Neuronal stem cell (in vitro differentiated cells): Measurements from ENCODE around the gene ATP8B4.

Experiments used
- DNase-seq: peaks from one replicate; pipeline ENCODE4 v3.0.0-alpha.2; 2013; ENCODE audit warnings: low spot score
- H2AFZ ChIP-seq: one replicate; pipeline ENCODE4 v1.6.1; 2013; ENCODE audit warnings: mild to moderate bottlenecking, low read length, inconsistent platforms
- H2AK5ac ChIP-seq: 2 replicates; pipeline ENCODE4 v1.6.1; 2013; ENCODE audit warnings: low read depth, mild to moderate bottlenecking, inconsistent platforms, low read length, moderate library complexity, mixed read lengths
- H2BK120ac ChIP-seq: 2 replicates; pipeline ENCODE4 v1.6.1; 2013; ENCODE audit warnings: low read depth, mild to moderate bottlenecking, inconsistent platforms, low read length, moderate library complexity, mixed read lengths
- H2BK12ac ChIP-seq: one replicate; pipeline ENCODE4 v1.6.1; 2013; ENCODE audit warnings: low read length, inconsistent platforms
- H2BK15ac ChIP-seq: 2 replicates; pipeline ENCODE4 v1.6.1; 2013; ENCODE audit warnings: mild to moderate bottlenecking, low read length, inconsistent platforms, mixed read lengths
- H2BK5ac ChIP-seq: one replicate; pipeline ENCODE4 v1.6.1; 2013; ENCODE audit warnings: inconsistent platforms, mild to moderate bottlenecking, low read length, moderate library complexity
- H3K14ac ChIP-seq: one replicate; pipeline ENCODE4 v1.6.1; 2013; ENCODE audit warnings: low read length, inconsistent platforms
- H3K18ac ChIP-seq: 2 replicates; pipeline ENCODE4 v1.6.1; 2013; ENCODE audit warnings: low read length, inconsistent platforms
- H3K23ac ChIP-seq: 2 replicates; pipeline ENCODE4 v1.6.1; 2013; ENCODE audit warnings: low read depth, mild to moderate bottlenecking, mixed read lengths, low read length, inconsistent platforms; ENCODE audit not compliant: poor library complexity
- H3K27ac ChIP-seq: replicated peaks from 3 replicates; pipeline ENCODE4 v1.5.1; 2013; ENCODE audit warnings: low read length, inconsistent platforms
- H3K27me3 ChIP-seq, 3 experiments: 2 replicates each; pipeline ENCODE4 v1.6.1; 2013; ENCODE audit warnings: low read length in 3 of 3, mild to moderate bottlenecking in 2 of 3, inconsistent platforms in 1 of 3, low read depth in 1 of 3, mixed read lengths in 1 of 3, moderate library complexity in 1 of 3; ENCODE audit not compliant: control insufficient read depth in 3 of 3, insufficient read depth in 3 of 3
- H3K36me3 ChIP-seq, 2 donors: replicated peaks in 1 of 2; 2 replicates each; pipeline ENCODE4 v1.6.1; 2013; ENCODE audit warnings: low read length in 2 of 2; ENCODE audit not compliant: control insufficient read depth in 2 of 2, insufficient read depth in 2 of 2
- H3K4ac ChIP-seq: 2 replicates; pipeline ENCODE4 v1.6.1; 2013; ENCODE audit warnings: inconsistent platforms, mild to moderate bottlenecking, low read length, moderate library complexity
- H3K4me1 ChIP-seq, 2 donors: 1 replicate in 1 of 2; 2 replicates in 1 of 2; pipeline ENCODE4 v1.6.1; 2013; ENCODE audit warnings: low read length in 2 of 2, low read depth in 1 of 2; ENCODE audit not compliant: control insufficient read depth in 2 of 2, insufficient read depth in 1 of 2
- H3K4me2 ChIP-seq: one replicate; pipeline ENCODE4 v1.6.1; 2013; ENCODE audit warnings: mild to moderate bottlenecking, low read length, inconsistent platforms; ENCODE audit not compliant: insufficient read depth, poor library complexity, severe bottlenecking
- H3K4me3 ChIP-seq, 2 donors: 2 replicates each; pipeline ENCODE4 v1.5.1; 2013; ENCODE audit warnings: low read length in 2 of 2, mild to moderate bottlenecking in 2 of 2, inconsistent platforms in 1 of 2, moderate library complexity in 1 of 2
- H3K79me1 ChIP-seq: one replicate; pipeline ENCODE4 v1.6.1; 2013; ENCODE audit warnings: low read depth, mild to moderate bottlenecking, inconsistent platforms, low read length, moderate library complexity
- H3K9ac ChIP-seq: one replicate; pipeline ENCODE4 v1.6.1; 2013; ENCODE audit warnings: mild to moderate bottlenecking, low read depth, low read length, inconsistent platforms; ENCODE audit not compliant: poor library complexity
- H3K9me3 ChIP-seq, 2 donors: replicated peaks in 1 of 2; 2 replicates each; pipeline versions ENCODE3 to v1.6.1; 2013; ENCODE audit warnings: low read length in 2 of 2, mild to moderate bottlenecking in 2 of 2, inconsistent platforms in 1 of 2, low read depth in 1 of 2, mixed read lengths in 1 of 2, moderate library complexity in 1 of 2; ENCODE audit not compliant: control insufficient read depth in 2 of 2, insufficient read depth in 1 of 2
- H4K8ac ChIP-seq: one replicate; pipeline ENCODE4 v1.6.1; 2013; ENCODE audit warnings: low read depth, mild to moderate bottlenecking, inconsistent platforms, low read length, moderate library complexity
- H4K91ac ChIP-seq: one replicate; pipeline ENCODE4 v1.6.1; 2013; ENCODE audit warnings: low read length, low read depth, mild to moderate bottlenecking, inconsistent platforms; ENCODE audit not compliant: poor library complexity
- WGBS, 2 donors: extraction: QIAGEN DNeasy Blood & Tissue Kit; methylation state at CpG; one replicate each; pipeline ENCODE4 v1.1.7; 2013; ENCODE audit warnings: missing lambda C conversion rate in 2 of 2, mixed read lengths in 1 of 2; ENCODE audit not compliant: insufficient read length in 2 of 2, insufficient replicate concordance in 1 of 2; ENCODE audit errors: extremely low coverage in 2 of 2; 5-methylcytosine and 5-hydroxymethylcytosine counted together

The ATP8B4 gene

DNA sequence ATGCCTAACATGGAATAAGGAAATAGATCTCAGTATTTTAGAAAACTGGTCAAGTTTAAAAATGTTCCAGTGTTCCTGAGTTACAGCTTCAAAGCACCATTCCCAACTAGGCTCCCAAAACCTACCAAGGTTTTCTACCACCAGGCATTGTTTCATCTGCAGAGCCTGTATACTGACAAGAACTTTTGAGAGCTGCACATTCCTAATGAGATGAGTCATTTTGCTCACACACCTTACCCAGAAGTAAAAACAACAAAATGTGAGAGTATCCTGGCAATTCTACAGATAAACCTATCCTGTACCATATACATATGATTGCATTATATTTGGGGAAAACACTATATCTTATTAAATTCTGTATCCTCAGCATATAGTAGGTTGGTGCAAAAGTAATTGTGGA is 90.7 kb downstream of the ATP8B4 start:
- DNase-seq: no peak
- no peak overlapping the region for H3K27ac ChIP-seq

DNA sequence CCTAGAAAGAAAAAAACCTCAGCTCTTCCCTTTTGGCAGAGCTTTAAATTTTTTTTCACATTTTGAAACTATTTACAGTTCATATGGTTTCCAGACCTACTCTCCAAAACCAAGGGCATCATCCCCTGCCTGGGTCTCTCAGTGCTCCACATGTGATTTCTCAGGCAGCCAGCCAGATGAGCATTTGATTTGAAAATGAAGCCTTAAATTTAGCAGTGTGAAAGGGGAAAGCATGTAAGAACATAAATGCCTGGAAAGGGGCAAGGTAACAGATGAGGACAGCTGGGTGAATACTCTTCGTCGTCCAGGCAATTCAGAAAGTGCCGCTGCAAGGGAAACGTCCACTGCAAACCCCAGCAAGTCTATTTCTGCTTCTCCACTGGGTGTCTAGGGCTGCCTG is 94.8 kb downstream of the ATP8B4 start:
- H3K79me1 ChIP-seq: no peaks in the 10 kb centered on the region
- no peak overlapping the region for H2BK15ac ChIP-seq
- H3K4ac ChIP-seq: no peak overlapping the region
- H3K4me3 ChIP-seq: no peak overlapping the region
- H3K23ac ChIP-seq: no peak overlapping the region
- no peaks in the 10 kb centered on the region for H3K36me3 ChIP-seq
- no peak overlapping the region for H2AFZ ChIP-seq
- H2BK120ac ChIP-seq: no peak overlapping the region
- H2AK5ac ChIP-seq: no peak overlapping the region
- no peak overlapping the region for H2BK12ac ChIP-seq
- no peak overlapping the region for H2BK5ac ChIP-seq
- DNase-seq: no peak
- H3K9me3 ChIP-seq: no peaks in the 10 kb centered on the region
- no peaks in the 10 kb centered on the region for H3K27me3 ChIP-seq
- no peak overlapping the region for H3K9ac ChIP-seq
- no peak overlapping the region for H3K4me2 ChIP-seq
- H3K4me1 ChIP-seq: no peaks in the 10 kb centered on the region
- no peak overlapping the region for H4K91ac ChIP-seq
- H3K27ac ChIP-seq: no peak overlapping the region
- no peak overlapping the region for H3K18ac ChIP-seq
- WGBS, 2 donors: no CpG with 5 or more reads among the region's 4 CpGs
- H4K8ac ChIP-seq: no peak overlapping the region
- H3K14ac ChIP-seq: no peak overlapping the region

More for the DNA sequence above, 90.7 kb downstream of the ATP8B4 start:
- Histone ChIP-seq H3K9me3 (no peaks in the 10 kb centered on the region), H3K14ac (no peak overlapping the region), H3K4me2 (no peak overlapping the region), H4K91ac (no peak overlapping the region), H3K9ac (no peak overlapping the region), H4K8ac (no peak overlapping the region), H2BK120ac (no peak overlapping the region), H2AFZ (no peak overlapping the region), H2BK15ac (no peak overlapping the region), H2BK12ac (no peak overlapping the region), H3K4ac (no peak overlapping the region), H3K79me1 (no peaks in the 10 kb centered on the region), H3K18ac (no peak overlapping the region), H3K4me3 (no peak overlapping the region), H3K4me1 (peaks cover 0 to 1% of the 10 kb centered on the region in 2 donors), H3K23ac (no peak overlapping the region), H2BK5ac (no peak overlapping the region), H2AK5ac (no peak overlapping the region), H3K36me3 (no peaks in the 10 kb centered on the region), H3K27me3 (no peaks in the 10 kb centered on the region)

DNA sequence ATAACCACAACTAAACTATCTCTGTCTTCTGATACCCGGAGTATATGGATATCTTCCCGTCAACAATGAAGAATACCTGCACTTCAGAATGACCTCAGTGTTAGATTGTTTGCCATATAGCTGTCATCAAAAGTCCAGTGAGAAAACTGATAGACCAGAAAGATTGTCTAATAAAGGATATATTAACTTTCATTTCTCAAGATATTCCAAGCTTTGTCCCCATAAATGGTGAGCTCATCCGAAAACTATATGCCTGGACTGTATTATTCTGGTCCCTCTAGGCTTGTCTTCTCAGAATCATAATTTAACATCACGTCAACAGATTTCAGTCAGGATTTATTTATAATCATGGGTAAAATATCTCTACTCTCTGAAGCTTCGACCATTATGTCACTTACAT is 100.5 kb downstream of the ATP8B4 start:
- Histone ChIP-seq H3K18ac (no peak overlapping the region), H3K4ac (no peak overlapping the region), H3K36me3 (no peaks in the 10 kb centered on the region), H2BK15ac (no peak overlapping the region), H3K4me1 (no peaks in the 10 kb centered on the region), H2BK5ac (no peak overlapping the region), H3K14ac (no peak overlapping the region), H4K91ac (no peak overlapping the region), H2AFZ (no peak overlapping the region), H4K8ac (no peak overlapping the region), H2BK12ac (no peak overlapping the region), H3K23ac (no peak overlapping the region), H3K27me3 (no peaks in the 10 kb centered on the region), H3K4me3 (no peak overlapping the region), H3K9me3 (no peaks in the 10 kb centered on the region), H2AK5ac (no peak overlapping the region), H3K9ac (no peak overlapping the region), H3K79me1 (no peaks in the 10 kb centered on the region), H3K4me2 (no peak overlapping the region), H3K27ac (no peak overlapping the region), H2BK120ac (no peak overlapping the region)
- no peak for DNase-seq
- WGBS, 2 donors: no CpG with 5 or more reads among the region's 5 CpGs

DNA sequence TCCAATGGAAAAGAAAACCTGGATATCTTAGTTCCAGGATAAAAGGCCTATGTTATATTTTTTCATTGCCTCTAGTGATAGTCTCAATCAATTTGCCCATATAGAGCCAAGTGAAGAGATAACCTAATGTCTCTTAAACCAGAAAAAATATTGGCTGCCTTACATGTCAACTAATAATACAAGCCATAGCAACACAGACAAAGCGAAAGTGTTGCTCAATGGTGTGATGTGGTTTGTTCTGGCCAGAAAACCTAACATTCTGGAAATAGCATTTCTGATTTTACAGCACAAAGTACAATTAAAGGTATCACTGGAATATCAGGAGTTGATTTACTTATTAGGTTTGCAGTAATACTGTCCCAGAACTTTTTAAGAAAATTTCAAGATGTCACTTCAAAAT is 101.5 kb downstream of the ATP8B4 start:
- no peaks in the 10 kb centered on the region for H3K9me3 ChIP-seq
- WGBS, 2 donors: no CpG with 5 or more reads among the region's 1 CpG
- H3K79me1 ChIP-seq: no peaks in the 10 kb centered on the region
- no peak overlapping the region for H3K14ac ChIP-seq
- DNase-seq: no peak
- H2BK120ac ChIP-seq: no peak overlapping the region
- H3K27me3 ChIP-seq: no peaks in the 10 kb centered on the region
- no peak overlapping the region for H2BK12ac ChIP-seq
- no peak overlapping the region for H3K27ac ChIP-seq
- H2AK5ac ChIP-seq: no peak overlapping the region
- no peaks in the 10 kb centered on the region for H3K4me1 ChIP-seq
- H3K4me2 ChIP-seq: no peak overlapping the region
- H3K4me3 ChIP-seq: no peak overlapping the region
- no peak overlapping the region for H4K91ac ChIP-seq
- no peaks in the 10 kb centered on the region for H3K36me3 ChIP-seq
- H3K18ac ChIP-seq: no peak overlapping the region
- H3K9ac ChIP-seq: no peak overlapping the region
- no peak overlapping the region for H3K23ac ChIP-seq
- no peak overlapping the region for H2AFZ ChIP-seq
- H2BK5ac ChIP-seq: no peak overlapping the region
- no peak overlapping the region for H4K8ac ChIP-seq
- no peak overlapping the region for H3K4ac ChIP-seq
- no peak overlapping the region for H2BK15ac ChIP-seq
